ENCODE data around the gene HEATR5A.

DNA sequence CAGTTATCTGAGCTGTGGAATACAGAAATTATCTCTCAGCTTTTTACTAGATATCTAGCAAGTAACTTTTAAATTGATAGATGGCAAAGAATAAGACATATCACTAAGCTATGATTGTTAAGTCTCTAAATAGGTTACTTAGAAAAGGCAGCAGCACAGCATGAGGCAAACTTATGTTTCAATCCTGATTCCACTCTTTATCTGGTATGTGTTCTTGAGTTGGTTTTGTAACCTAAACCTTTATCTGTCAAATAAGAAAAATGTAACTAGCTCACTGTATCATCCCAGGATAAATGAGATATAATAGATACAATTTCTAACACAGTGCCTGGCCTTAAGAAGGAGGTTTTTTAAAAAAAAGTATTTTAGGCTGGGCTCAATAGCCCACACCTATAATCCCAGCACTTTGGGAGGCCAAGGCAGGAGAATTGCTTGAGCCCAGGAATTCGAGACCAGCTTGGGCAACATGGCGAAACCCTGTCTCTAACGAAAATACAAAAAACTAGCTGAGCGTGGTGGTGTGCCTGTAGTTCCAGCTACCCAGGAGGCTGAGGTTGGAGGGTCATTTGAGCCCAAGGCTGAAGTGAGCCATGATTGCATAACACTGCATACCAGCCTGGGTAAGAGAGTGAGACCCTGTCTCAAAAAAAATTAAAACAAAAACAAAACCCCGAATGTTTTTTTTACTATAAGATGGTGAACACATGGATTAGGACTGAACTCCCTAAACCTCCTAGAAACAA lies 56.8 kb downstream of the HEATR5A start:
- TF ChIP-seq, protein P1, sequence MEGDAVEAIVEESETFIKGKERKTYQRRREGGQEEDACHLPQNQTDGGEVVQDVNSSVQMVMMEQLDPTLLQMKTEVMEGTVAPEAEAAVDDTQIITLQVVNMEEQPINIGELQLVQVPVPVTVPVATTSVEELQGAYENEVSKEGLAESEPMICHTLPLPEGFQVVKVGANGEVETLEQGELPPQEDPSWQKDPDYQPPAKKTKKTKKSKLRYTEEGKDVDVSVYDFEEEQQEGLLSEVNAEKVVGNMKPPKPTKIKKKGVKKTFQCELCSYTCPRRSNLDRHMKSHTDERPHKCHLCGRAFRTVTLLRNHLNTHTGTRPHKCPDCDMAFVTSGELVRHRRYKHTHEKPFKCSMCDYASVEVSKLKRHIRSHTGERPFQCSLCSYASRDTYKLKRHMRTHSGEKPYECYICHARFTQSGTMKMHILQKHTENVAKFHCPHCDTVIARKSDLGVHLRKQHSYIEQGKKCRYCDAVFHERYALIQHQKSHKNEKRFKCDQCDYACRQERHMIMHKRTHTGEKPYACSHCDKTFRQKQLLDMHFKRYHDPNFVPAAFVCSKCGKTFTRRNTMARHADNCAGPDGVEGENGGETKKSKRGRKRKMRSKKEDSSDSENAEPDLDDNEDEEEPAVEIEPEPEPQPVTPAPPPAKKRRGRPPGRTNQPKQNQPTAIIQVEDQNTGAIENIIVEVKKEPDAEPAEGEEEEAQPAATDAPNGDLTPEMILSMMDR (IDR thresholded peaks at IDR 0.05): no peak
- TF ChIP-seq EZH2 (IDR thresholded peaks at IDR 0.05; ENCODE audit: borderline replicate concordance, insufficient read depth, low read depth, low read length, poor library complexity, severe bottlenecking): no peak
